KBM-7 (cell line): Measurements from ENCODE around the gene KCNRG.
"Not testable (repeated sequence)": the region's sequence is repeated elsewhere in the genome, so short reads cannot be mapped to it uniquely, and the experiment has no call there.

ENCODE experiments used
- DNase-seq: peaks from one replicate; pipeline ENCODE4 v3.0.0-alpha.2; 2015
- in situ Hi-C: fragments of 300-500 bp; cut with MboI; formaldehyde crosslinking; loops from 2 replicates; pipeline ENCODE4 v1.14.3; 2020; ENCODE audit warnings: low sequenced_read_pairs, low pct_unique_long_range_greater_than_20kb, mixed read lengths

KCNRG gene

DNA sequence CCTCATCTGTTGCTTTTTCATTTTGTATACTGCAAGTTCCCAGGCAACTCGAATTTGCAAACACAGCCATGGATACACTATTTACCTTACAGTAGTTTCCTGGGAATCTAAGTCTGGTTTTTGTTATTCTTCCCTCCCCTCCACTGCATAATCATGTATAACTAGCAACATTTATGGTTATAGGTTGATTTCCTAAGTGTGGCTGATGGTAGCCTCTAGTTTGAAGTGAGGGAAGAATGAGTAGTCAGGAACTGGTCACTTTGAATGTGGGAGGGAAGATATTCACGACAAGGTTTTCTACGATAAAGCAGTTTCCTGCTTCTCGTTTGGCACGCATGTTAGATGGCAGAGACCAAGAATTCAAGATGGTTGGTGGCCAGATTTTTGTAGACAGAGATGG lies at the start of gene KCNRG:
Gene KCNRG (plus strand): TSS at position 187 of the 400 bp plus-strand sequence. CDS start 50 bp downstream, at position 237.
- in situ Hi-C loops: no loop called here
- no peak for DNase-seq

GRCh38 chr13:49967456-49967855 lies 47.8 kb upstream of the KCNRG start:
- no peak for DNase-seq
- in situ Hi-C loops: no loop called here

DNA sequence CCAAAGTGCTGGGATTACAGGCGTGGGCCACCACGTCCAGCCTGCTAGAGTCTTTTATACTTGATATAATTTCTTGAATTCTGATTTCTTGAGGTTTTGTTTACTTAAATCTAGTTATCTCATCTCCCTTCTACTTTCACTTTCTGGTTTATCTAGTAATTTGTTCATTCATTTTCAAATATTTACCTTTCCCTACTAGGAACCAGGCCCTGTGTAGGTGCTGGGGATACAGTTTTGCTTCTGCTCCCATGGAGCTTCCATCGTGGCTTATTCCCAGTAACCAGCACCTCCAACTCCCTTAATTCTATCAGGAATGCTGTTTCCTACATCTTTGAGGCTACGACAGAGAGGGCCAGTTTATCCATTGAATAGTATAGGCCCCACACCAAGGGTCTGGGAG lies 42.5 kb upstream of the KCNRG start:
- DNase-seq: no peak
- in situ Hi-C loops: no loop called here

- in situ Hi-C loops: loop anchor here (25.0 kb wide), 2 partner anchors 936 to 1086 kb away; partner anchors contain the start of gene RNASEH2B
- no peak for DNase-seq
Measured at GRCh38 chr13:49975826-49976225, 39.4 kb upstream of the KCNRG start.

DNA sequence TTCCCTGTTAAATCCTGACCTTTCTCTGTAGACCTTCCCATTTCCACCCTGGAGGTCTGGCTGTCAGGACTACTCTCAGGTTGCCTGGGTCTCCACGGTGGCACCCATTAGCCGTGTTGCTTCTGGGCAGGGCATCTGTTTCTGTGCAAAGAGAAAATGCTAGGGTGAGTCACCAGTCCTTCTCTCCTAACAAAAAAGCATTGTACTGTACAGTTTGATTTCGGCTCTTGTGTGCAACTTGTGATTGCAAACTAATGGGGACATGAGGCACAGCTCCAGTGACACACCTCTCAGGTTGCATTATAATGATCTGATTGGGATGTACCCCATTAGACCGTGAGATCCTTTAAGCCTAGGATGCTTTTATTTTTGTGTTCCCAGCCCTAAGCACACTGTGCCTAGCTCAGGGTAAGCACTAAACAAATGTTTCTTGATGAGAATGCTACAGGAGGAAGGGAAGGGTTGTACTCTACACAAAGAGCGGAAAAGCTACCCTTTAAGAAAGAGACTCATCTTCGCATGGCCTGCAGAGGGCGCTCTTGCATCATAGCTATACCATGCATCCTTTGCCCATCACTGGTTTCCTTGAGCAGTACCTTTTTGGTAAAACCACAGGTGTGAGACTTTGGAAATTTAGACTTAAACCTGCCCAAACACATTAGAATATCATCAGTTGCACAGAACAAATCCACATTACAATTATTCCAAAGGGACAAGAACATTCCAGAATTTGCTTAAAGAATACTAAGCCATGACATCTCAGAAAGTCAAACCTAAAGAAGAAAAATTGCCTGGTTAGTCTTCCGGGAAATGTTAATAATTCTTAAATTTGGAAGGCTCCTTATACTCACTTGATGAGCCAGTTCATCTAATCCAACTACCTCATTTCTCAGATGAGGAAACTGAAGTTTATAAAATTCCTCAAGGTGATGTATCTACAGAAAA lies 38.7 kb upstream of the KCNRG start:
- in situ Hi-C loops: loop anchor here (25.0 kb wide), 2 partner anchors 936 to 1086 kb away; partner anchors contain the start of gene RNASEH2B
- peak; percentile 76 for DNase-seq

- in situ Hi-C loops: loop anchor here (25.0 kb wide), 2 partner anchors 934 to 1084 kb away; partner anchors contain the start of gene RNASEH2B
- DNase-seq: peak; percentile 49
Measured at GRCh38 chr13:49977992-49978391, 37.3 kb upstream of the KCNRG start.

DNA sequence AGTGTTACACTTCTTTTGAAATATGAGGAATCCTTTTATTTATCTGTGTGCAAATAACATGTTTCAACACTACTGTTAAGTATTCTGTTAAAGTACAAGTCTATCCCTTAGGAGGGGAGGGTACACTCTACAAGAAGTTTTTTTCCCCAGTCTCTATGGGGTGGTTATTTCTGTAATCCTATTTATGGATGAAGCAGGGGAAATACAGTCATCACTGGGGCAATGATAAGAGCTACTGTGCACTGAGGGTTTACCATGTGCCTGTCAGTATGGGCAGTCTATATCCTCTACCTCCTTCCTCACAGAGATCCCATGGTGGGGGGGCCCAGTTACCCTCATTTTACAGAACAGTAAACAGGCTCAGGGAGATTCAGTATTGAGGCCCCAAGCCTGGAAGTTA lies 35.0 kb upstream of the KCNRG start:
- no peak for DNase-seq
- in situ Hi-C loops: loop anchor here (25.0 kb wide), 2 partner anchors 932 to 1082 kb away; partner anchors contain the start of gene RNASEH2B

GRCh38 chr13:49985129-49985528 lies 30.1 kb upstream of the KCNRG start:
- in situ Hi-C loops: loop anchor here (25.0 kb wide), 2 partner anchors 927 to 1077 kb away; partner anchors contain the start of gene RNASEH2B
- no peak for DNase-seq

DNA sequence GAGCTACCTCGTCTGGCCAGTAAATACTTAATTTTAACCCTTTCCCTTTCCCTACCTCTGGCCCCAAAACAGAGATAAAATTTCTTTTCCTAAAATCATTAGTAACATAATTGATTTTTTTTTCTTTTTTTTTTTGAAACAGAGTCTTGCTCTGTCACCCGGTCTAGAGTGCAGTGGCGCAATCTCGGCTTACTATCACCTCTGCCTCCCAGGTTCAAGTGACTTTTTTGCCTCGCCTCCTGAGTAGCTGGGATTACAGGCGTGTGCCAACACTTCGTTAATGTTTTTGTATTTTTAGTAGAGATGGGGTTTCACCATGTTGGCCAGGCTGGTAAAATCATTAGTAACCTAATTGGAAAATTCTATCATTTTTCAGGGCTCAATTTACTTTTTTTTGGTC lies 28.8 kb upstream of the KCNRG start:
- in situ Hi-C loops: loop anchor here (25.0 kb wide), 2 partner anchors 926 to 1076 kb away; partner anchors contain the start of gene RNASEH2B

DNA sequence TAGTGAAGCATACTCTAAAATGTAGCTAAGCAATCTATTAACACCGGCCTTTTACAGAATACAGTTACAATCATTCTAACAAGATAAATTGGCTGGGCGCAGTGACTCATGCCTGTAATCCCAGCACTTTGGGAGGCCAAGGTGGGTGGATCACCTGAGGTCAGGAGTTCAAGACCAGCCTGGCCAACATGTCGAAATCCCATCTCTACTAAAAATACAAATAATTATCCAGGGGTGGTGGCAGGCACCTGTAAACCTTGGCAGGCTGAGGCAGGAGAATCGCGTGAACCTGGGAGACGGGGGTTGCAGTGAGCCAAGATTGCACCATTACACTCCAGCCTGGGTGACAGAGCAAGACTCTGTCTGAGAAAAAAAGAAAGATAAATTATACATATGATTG lies 24.6 kb upstream of the KCNRG start:
- not testable (repeated sequence) for DNase-seq
- in situ Hi-C loops: loop anchor here (25.0 kb wide), 2 partner anchors 922 to 1072 kb away; partner anchors contain the start of gene RNASEH2B

More for the DNA sequence above, 28.8 kb upstream of the KCNRG start:
- DNase-seq: no peak

GRCh38 chr13:49993111-49993510 lies 22.1 kb upstream of the KCNRG start:
- in situ Hi-C loops: loop anchor here (25.0 kb wide), 2 partner anchors 919 to 1069 kb away; partner anchors contain the start of gene RNASEH2B
- no peak for DNase-seq

DNA sequence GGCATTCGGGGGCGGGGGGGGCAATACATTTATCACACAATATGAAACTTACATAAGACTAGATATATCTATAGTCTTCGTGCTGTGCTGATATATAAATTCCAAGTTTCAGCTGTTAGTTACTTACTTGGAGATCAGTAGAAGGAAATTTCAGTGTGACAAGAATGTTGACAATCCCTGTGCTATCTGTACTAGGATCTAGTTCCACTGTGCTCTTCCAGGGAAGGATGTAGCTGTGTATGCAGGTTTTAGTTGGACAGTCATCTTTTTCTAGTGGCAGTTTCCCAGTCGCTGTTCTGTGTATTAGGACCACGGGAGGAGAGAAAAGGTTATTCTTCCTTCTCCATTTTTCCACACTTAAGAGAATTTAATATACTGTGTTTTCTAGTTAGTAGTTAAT lies 21.6 kb upstream of the KCNRG start:
- DNase-seq: no peak
- in situ Hi-C loops: loop anchor here (25.0 kb wide), 2 partner anchors 919 to 1069 kb away; partner anchors contain the start of gene RNASEH2B

- peak; percentile 57 for DNase-seq
- in situ Hi-C loops: loop anchor here (25.0 kb wide), 2 partner anchors 917 to 1067 kb away; partner anchors contain the start of gene RNASEH2B
Measured at GRCh38 chr13:49995625-49996101, 19.6 kb upstream of the KCNRG start.

GRCh38 chr13:49996161-49996915 lies 18.9 kb upstream of the KCNRG start:
- in situ Hi-C loops: loop anchor here (25.0 kb wide), 2 partner anchors 916 to 1066 kb away; partner anchors contain the start of gene RNASEH2B
- peak; percentile 83 for DNase-seq

GRCh38 chr13:49996951-49997895 lies 18.0 kb upstream of the KCNRG start, which contains the start of gene TRIM13:
TRIM13 (plus strand) TSS chr13:49997042; CDS start chr13:50011941, 14,899 bp downstream.
- peak; percentile 92 for DNase-seq
- in situ Hi-C loops: loop anchor here (25.0 kb wide), 2 partner anchors 915 to 1065 kb away; partner anchors contain the start of gene RNASEH2B

DNA sequence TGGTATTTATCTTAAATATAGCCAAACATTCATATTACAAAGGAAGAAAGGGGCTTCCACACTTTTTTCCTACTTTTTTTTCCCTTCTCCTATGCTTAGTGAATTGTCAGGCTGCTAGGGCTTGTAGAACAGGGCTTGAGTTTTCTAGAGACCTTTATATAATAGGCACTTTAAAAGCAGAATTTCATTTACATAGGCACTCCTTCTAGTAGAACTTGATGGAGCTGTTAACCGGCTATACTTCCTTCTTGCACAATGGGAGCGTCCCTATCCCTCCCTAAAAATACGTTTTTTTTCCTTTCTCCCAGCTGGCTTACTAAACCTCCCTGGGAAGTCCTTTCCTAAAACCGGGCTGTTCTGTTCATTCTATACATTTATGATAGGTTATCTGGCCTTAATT lies 17.3 kb upstream of the KCNRG start:
- DNase-seq: peak; percentile 34
- in situ Hi-C loops: loop anchor here (25.0 kb wide), 2 partner anchors 914 to 1064 kb away; partner anchors contain the start of gene RNASEH2B
